ACC112 (cell line): Measurements from ENCODE around the gene DGKQ.

Experiments
- H2AFZ ChIP-seq: fragments of 200-600 bp; sonication (generic); one replicate; pipeline ENCODE4 v1.6.0; 2017; ENCODE audit warnings: antibody characterized with exemption, low read length; ENCODE audit not compliant: unreplicated experiment
- H3K27ac ChIP-seq: fragments of 200-600 bp; sonication (generic); 2 replicates; pipeline ENCODE4 v1.5.1; 2014; ENCODE audit warnings: low read depth, mild to moderate bottlenecking, antibody characterized with exemption, low read length, moderate library complexity
- H3K27me3 ChIP-seq: fragments of 200-600 bp; sonication (generic); 2 replicates; pipeline ENCODE4 v1.6.1; 2014; ENCODE audit warnings: mild to moderate bottlenecking, antibody characterized with exemption, low read length, moderate library complexity, mixed read lengths; ENCODE audit not compliant: insufficient read depth
- H3K36me3 ChIP-seq: fragments of 200-600 bp; sonication (generic); 2 replicates; pipeline ENCODE4 v1.6.1; 2016; ENCODE audit warnings: mild to moderate bottlenecking, antibody characterized with exemption, low read length, moderate library complexity, mixed read lengths; ENCODE audit not compliant: insufficient read depth
- H3K4me1 ChIP-seq: fragments of 200-600 bp; sonication (generic); one replicate; pipeline ENCODE4 v1.6.1; 2016; ENCODE audit warnings: low read length, mixed read lengths; ENCODE audit not compliant: insufficient read depth, unreplicated experiment, control insufficient read depth
- H3K4me3 ChIP-seq: fragments of 200-600 bp; sonication (generic); 2 replicates; pipeline ENCODE4 v1.5.1; 2014; ENCODE audit warnings: mild to moderate bottlenecking, low read depth, low read length
- H3K79me2 ChIP-seq: fragments of 200-600 bp; sonication (generic); one replicate; pipeline ENCODE4 v1.6.0; 2016; ENCODE audit warnings: low read length; ENCODE audit not compliant: control insufficient read depth, unreplicated experiment, insufficient read depth

DGKQ gene

DNA sequence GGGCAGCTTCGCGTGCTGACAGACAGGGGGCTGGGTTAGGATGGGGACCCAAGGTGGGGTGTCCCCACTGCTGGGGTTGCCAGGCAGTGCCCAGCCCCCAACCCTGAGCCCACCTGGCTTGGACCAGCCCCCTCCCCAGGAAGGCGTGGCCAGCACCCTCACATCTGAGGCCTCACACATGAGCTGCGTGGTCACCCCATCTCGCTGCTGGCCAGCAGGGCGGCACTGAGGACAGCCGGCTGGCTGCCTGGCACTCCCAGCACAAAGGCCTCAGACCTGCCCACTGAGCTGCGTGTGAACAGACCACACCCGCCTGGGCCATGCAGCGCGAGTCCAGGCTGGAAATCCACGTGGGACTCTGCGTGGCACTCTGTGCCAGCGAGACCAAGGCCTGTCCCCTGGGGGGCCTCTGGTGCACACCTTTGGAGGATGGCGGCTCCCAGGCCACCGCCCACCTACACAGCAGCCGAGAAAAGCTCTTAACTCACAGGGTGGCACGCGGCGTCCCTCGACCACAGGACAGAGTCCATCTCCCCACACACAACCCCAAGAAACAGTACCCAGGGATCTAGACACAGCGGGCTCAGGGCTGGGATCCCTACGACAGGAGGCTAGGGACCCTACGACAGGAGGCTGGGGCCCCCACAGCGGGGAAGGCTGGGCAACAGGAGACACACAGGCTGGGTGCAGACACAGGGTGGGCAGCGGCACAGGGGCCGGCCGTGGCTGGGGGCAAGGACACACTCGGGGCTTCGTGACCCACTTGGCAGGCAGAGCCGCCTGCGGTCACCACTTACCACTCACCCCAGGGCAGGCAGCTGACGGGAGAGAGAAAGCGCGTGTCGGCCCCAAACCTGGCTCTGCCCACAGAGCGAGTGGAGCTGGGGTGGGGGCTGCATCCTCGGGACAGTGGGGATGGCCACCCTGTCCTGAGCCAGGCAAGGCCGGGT is 9.8 kb downstream of the DGKQ start:
- peaks cover 2% of the 10 kb centered on the region; the same call in 1 of the 2 replicates for H3K36me3 ChIP-seq
- H3K79me2 ChIP-seq: no peaks in the 10 kb centered on the region
- no peaks in the 10 kb centered on the region for H3K27me3 ChIP-seq
- H3K27ac ChIP-seq: no peak overlapping the region
- H2AFZ ChIP-seq: no peak overlapping the region
- H3K4me3 ChIP-seq: no peak overlapping the region
- H3K4me1 ChIP-seq: no peaks in the 10 kb centered on the region

DNA sequence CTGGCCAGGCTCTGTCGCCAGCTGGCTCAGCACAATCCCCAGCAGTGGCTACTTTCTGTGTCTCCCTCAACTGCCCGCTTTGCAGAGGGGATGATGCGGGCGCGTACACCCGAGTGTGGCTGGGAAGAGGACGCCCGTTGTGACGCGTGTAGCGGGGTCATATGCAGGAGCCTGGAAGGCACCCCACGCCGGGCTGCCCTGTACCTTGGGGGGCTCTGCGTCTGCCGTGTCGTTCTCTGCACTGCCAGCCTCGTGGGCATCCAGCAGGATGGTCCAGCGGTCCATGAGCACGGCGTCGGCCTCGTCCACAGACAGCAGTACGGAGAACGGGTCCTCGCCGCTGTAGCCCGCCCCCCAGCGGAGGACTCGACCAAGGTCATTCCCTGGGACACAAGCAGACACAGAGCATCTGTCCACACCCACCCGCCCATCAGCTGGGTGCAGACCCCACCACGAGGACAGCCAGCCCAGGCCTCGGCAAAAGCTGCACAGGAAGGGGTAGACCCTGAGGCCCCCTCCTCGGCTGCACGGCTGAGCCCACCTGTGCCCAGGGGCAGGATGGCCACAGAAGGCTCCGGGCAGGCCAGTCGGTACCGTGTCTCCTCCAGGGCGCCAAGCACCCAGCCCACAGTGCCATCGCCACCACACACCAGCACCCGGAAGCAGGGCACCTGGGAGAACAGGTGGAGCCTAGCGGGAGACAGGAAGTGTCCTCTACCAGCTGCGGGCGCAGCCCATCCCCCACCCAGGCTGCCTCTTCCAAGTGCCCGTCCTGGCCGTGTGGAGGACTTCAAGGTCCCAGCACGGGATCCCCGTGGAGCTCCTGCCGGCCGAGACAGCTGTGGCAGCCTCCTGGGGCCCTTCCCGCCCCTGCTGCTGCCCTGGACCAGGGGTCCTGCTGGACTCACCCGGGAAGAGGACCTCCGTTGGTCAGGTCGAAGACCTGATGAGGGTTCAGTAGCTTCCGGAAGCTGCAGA is 10.8 kb downstream of the DGKQ start:
- Histone ChIP-seq H3K4me3 (no peak overlapping the region), H3K4me1 (no peaks in the 10 kb centered on the region), H3K27ac (no peak overlapping the region)

DNA sequence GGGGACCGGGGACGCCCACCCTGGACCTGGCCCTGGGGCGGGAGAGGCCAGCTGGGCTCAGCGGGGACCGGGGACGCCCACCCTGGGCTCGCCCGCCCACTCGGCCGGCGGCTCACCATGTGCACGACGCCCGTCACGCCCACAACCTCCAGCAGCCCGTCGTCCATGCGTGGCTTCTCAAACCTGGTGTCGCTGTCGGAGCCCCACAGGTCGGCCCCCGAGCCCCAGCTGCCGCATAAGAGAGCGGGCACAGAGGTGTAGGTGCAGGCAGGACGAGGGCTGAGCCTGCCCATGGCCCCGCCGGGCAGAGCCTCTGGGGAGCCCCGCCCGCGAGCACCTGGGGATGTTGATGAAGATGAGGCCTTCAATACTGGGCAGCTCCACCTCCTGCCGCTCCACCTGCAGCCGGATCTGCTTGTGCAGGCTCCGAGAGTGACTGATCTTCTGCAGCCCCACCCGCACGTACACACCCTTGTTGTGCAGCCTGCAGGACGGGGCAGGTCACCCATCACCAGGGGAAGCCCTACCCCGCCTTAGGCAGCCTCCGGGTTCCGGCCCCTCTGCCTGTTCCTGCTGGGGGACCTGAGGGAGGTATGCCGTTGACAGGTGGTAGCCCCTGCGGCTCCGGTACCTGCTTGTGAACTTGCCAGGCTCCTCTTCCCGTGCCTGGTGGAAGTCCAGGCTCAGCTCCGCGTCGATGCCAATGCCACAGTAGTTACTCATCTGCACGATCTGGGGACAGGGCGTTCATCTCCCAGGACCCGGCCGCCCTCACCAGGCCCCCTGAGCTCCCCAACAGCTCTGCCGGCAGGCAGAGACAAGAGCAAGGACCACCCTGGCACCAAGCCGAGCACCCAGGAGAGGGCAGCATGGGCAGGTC is 11.8 kb downstream of the DGKQ start:
- no peak overlapping the region for H2AFZ ChIP-seq
- no peaks in the 10 kb centered on the region for H3K4me1 ChIP-seq
- H3K79me2 ChIP-seq: no peaks in the 10 kb centered on the region
- H3K36me3 ChIP-seq: peaks cover 2% of the 10 kb centered on the region; the same call in 1 of the 2 replicates
- no peak overlapping the region for H3K4me3 ChIP-seq
- no peak overlapping the region for H3K27ac ChIP-seq
- H3K27me3 ChIP-seq: no peaks in the 10 kb centered on the region

More for the DNA sequence above, 10.8 kb downstream of the DGKQ start:
- Histone ChIP-seq H3K27me3 (no peaks in the 10 kb centered on the region), H3K79me2 (no peaks in the 10 kb centered on the region), H3K36me3 (peaks cover 2% of the 10 kb centered on the region; the same call in 1 of the 2 replicates), H2AFZ (no peak overlapping the region)

DNA sequence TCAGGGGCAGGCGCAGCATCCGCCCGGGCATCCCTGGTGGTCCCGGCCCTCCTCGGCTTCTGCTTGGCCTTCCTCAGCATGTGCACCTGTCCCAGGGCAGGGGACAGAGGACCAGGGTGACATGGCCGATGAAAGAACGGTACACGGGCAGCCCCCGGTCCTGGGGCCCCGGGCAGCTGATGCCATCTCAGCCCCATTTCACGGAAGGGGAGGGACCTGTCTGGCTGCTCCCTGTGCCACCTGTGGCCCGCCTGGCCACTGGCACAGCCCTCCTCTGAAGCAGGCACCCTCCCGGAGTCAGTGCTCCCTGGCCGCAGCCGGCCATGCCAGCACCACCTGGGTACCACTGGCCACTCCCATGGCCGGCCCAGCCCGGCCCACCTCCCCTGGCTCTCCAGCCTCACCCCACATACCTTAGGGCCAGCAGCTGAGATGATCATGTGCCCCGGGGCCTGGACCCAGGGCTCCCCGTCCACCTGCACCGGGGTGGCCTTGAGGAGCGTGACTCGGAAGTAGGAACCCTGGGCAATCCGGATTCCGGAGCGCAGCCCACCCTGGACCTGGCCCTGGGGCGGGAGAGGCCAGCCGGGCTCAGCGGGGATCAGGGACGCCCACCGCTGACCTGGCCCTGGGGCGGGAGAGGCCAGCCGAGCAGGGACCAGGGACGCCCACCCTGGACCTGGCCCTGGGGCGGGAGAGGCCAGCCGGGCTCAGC is 12.6 kb downstream of the DGKQ start:
- H3K27ac ChIP-seq: no peak overlapping the region
- H3K36me3 ChIP-seq: peaks cover 2% of the 10 kb centered on the region; the same call in 1 of the 2 replicates
- H3K4me1 ChIP-seq: no peaks in the 10 kb centered on the region
- no peaks in the 10 kb centered on the region for H3K79me2 ChIP-seq
- no peaks in the 10 kb centered on the region for H3K27me3 ChIP-seq
- no peak overlapping the region for H3K4me3 ChIP-seq
- H2AFZ ChIP-seq: no peak overlapping the region

DNA sequence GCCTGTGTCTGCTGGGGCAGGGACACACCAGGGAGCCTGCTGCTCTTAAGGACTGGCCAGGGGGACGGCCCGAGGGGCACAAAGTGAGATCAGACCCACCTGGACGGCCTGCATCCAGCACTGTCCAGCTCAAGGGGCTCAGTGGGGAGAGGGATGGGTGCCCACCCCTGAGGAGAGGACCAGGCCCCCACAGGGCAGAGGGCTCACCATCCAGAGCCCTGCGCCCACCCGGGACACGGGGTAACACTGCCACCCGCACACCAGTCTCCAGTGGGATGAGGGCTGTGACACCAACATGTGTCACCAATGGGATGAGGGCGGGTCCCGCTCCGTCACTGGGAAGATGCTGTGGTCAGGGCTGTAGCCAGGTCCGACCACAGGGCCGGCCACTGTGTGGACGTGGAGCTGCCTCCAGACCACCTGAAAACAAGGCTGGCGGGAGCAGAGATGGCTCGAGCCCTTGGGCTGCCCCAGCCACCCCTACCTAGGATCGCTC is 13.2 kb downstream of the DGKQ start:
- Histone ChIP-seq H3K4me3 (no peak overlapping the region), H3K36me3 (peaks cover 2% of the 10 kb centered on the region; the same call in 1 of the 2 replicates), H3K79me2 (no peaks in the 10 kb centered on the region), H3K27ac (no peak overlapping the region), H3K27me3 (no peaks in the 10 kb centered on the region), H3K4me1 (no peaks in the 10 kb centered on the region), H2AFZ (no peak overlapping the region)

DNA sequence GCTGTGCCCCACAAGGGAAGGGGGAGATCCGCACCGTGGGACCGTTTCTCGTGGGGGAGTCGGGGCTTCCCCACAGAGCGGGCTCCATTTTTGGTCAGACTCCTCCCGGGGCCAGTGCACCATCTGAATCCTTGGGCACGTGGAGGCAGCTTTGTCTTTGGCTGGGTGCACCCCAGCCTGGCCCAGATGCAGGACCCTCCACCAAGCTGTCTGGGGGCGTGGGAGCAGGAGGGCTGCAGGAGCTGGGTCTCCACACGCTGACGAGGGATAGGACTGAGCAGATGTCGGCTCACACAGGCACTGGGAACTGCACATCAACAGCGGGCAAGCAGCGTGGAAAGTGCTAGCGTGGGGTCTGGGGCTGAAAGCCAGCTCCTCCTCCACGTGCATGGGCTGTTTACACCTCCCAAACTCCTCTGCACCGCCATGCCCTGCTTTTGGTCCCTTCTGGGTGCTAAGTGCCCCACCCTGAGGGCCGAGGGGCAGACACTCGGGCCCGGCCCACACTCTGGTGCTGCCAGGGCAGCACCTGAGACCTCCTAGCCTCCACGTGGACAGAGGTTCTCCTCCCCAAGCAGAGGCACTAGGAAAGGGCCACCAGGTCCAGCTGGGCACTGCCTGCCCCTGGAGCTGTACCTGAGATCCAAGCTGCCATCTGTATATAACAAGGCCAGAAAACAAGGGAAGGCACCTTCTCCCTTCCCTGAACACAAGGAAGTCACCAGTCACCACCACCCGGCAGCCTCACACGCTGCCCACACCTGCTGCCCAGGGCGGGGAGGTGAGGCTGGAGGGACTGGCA is 13.8 kb downstream of the DGKQ start:
- no peak overlapping the region for H3K27ac ChIP-seq
- no peaks in the 10 kb centered on the region for H3K27me3 ChIP-seq
- no peaks in the 10 kb centered on the region for H3K4me1 ChIP-seq
- H3K4me3 ChIP-seq: no peak overlapping the region
- no peak overlapping the region for H2AFZ ChIP-seq
- H3K36me3 ChIP-seq: peaks cover 2% of the 10 kb centered on the region; the same call in 1 of the 2 replicates
- no peaks in the 10 kb centered on the region for H3K79me2 ChIP-seq

DNA sequence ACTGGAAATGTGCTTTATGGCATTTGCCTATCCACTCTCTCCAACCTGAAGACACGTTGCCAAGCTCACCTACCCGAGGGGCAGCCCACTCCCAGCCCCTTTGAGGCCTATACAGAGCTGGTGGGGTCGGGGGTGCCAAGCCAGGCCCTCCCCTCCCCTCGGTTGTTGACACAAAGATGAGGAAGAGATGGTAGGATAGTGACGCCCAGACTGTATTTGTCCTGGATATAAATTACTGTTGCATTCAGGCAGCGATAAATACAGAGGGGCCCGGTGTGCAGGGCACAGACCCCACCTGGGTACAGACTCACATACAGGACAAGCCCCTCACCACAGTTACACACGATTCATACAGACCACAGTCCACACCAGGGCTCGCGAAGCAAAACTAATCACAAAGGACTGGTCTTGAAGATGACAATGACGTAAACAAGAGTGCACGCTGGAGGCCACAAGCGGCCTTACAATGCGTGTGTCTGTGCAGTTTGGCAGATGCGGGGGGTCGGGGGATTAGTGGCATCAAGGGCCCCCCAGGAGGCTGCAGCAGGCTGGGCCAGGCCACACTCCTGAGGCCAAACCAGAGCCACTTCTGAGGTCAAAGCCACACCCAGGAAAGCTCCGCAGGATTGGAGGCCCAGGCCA is 14.6 kb downstream of the DGKQ start:
- H2AFZ ChIP-seq: no peak overlapping the region
- H3K4me3 ChIP-seq: no peak overlapping the region
- no peaks in the 10 kb centered on the region for H3K79me2 ChIP-seq
- H3K4me1 ChIP-seq: no peaks in the 10 kb centered on the region
- H3K27me3 ChIP-seq: no peaks in the 10 kb centered on the region
- no peak overlapping the region for H3K27ac ChIP-seq
- peaks cover 2% of the 10 kb centered on the region; the same call in 1 of the 2 replicates for H3K36me3 ChIP-seq

DNA sequence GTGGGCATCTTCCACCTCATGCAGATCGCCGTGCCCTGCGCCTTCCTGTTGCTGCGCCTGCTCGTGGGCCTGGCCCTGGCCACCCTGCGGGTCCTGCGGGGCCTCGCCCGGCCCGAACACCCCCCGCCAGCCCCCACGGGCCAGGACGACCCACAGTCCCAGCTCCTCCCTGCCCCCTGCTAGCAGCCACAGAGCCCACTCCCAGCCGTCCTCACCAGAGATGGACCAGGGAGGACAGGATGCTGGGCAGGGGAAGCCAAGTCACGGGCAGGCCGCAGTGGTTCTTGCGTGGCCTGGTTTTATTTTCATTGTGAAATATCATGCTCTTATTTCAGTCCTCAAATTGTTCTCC is 15.1 kb downstream of the DGKQ start:
- no peak overlapping the region for H3K4me3 ChIP-seq
- H3K36me3 ChIP-seq: peaks cover 2% of the 10 kb centered on the region; the same call in 1 of the 2 replicates
- H2AFZ ChIP-seq: no peak overlapping the region
- no peaks in the 10 kb centered on the region for H3K79me2 ChIP-seq
- no peaks in the 10 kb centered on the region for H3K27me3 ChIP-seq
- no peak overlapping the region for H3K27ac ChIP-seq
- H3K4me1 ChIP-seq: no peaks in the 10 kb centered on the region
